C4-2B (cell line): ENCODE data around the gene LAMA2.

Experiments used
- ZFX ChIP-seq: fragments of 450-650 bp; IDR thresholded peaks from 2 replicates; pipeline ENCODE4 v1.6.1; 2017
- TF ChIP-seq, protein P1 (sequence below): fragments of 450-650 bp; conservative IDR thresholded peaks from 2 replicates; pipeline ENCODE4 v1.5.1; 2017; ENCODE audit warnings: mild to moderate bottlenecking

DNA sequence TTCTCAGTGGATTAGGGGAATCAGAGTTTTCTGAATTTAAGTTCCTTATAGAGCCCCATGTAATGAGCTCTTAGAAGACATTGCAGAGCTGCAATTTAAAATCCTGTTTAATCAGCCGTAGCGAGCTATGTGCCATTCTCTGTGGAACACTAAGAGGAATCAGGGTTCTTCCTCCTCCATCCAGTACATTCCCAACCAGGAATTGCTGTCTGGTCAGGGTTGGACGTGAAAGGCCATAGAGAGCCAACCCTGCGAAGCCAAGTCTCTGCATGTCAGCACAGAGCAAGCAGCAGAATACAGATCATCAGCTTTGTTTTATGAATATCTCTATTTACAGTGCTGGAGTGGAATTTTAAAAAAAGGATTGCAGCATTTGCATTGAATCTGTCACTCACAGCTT lies 366.0 kb downstream of the LAMA2 start:
- TF ChIP-seq, protein P1, sequence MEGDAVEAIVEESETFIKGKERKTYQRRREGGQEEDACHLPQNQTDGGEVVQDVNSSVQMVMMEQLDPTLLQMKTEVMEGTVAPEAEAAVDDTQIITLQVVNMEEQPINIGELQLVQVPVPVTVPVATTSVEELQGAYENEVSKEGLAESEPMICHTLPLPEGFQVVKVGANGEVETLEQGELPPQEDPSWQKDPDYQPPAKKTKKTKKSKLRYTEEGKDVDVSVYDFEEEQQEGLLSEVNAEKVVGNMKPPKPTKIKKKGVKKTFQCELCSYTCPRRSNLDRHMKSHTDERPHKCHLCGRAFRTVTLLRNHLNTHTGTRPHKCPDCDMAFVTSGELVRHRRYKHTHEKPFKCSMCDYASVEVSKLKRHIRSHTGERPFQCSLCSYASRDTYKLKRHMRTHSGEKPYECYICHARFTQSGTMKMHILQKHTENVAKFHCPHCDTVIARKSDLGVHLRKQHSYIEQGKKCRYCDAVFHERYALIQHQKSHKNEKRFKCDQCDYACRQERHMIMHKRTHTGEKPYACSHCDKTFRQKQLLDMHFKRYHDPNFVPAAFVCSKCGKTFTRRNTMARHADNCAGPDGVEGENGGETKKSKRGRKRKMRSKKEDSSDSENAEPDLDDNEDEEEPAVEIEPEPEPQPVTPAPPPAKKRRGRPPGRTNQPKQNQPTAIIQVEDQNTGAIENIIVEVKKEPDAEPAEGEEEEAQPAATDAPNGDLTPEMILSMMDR, result no peak
- TF ChIP-seq ZFX, result no peak
